NCI-H510A treated with DMSO at 0.1 percent for 48 hours (cell line): ENCODE data around the gene DDX51.

Experiments used
- DNase-seq: peaks from one replicate; lab custom pipeline; 2025; lab: John Stamatoyannopoulos, UW

DDX51 gene, protein sequence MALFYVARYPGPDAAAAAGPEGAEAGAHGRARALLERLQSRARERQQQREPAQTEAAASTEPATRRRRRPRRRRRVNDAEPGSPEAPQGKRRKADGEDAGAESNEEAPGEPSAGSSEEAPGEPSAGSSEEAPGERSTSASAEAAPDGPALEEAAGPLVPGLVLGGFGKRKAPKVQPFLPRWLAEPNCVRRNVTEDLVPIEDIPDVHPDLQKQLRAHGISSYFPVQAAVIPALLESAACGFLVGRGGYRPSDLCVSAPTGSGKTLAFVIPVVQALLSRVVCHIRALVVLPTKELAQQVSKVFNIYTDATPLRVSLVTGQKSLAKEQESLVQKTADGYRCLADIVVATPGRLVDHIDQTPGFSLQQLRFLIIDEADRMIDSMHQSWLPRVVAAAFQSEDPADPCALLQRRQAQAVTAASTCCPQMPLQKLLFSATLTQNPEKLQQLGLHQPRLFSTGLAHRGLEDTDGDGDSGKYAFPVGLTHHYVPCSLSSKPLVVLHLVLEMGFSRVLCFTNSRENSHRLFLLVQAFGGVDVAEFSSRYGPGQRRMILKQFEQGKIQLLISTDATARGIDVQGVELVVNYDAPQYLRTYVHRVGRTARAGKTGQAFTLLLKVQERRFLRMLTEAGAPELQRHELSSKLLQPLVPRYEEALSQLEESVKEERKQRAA

DNA sequence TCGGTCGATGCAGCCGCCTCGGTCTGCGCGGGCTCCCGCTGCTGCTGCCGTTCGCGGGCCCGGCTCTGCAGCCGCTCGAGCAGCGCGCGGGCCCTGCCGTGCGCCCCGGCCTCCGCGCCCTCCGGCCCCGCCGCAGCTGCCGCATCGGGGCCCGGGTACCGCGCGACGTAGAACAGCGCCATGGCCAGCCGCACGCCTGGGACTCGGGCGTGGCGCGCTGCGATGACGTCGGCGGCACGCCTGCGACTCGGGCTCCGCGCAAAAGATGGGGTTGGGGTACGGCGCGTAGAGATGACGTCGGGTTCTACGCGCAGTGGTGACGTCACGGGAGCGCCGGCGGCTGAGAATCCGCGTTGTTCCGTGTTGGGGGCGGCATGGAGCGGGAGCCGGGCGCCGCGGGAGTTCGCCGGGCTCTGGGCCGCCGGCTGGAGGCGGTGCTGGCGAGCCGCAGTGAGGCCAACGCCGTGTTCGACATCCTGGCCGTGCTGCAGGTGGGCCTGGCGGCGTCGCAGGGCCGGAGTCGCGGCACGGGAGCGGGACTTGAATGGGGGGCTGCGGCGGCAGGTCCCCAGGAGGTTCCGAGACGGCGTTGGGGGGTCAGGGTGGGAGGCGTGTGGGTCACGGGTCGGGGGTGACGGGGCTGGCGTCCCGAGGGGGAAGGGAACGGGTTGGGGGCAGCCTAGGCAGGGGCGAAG is at the start of gene DDX51, which contains the start of gene NOC4L:
DDX51 (minus strand) TSS at position 205 of the 695 bp plus-strand sequence; CDS start at position 182, 23 bp downstream.
NOC4L (plus strand) TSS at position 343 of the 695 bp plus-strand sequence; CDS start at position 375, 32 bp downstream.
- peak; percentile 90 for DNase-seq

DNA sequence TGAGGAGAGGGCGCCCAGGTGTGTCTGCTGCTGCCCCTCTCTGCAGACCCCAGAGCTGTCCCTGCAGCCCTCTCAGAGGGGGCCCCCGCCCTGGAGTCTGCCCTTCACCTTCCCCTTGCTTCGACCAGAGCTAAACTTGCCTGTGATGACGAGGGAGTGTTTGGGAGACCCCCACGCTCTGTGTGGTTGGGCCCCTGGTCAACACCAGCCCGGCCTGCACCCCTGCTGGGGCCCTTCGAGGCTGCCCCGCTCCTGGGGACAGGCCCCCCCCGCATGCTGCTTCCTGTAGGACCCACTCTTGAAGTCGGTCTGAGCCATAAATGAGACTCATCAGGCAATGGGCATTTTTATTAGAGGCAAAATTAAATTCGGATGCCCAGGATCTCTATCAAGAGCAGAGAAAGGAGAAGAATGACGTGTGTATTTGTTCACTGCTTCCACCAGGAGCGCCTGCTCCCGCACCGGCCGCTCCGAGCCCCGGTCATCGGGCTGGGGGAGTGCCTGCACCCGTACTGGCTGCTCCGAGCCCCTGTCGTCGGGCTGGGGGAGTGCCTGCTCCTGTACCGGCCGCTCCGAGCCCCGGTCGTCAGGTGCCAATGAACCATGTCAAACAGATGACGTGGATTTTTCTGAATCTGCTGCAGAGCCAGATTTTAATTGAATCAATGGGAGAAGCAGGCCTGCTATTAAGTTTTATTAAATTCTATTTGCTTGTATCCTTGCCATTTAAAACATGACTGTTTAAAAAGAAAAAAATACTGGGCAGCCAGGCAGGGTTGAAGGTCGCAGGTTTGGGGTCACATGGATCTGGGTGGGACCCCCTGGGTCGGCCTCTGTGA is 47.8 kb upstream of the DDX51 start:
- no peak for DNase-seq

GRCh38 chr12:132190834-132191500 is 46.8 kb upstream of the DDX51 start:
- DNase-seq: no peak

DNA sequence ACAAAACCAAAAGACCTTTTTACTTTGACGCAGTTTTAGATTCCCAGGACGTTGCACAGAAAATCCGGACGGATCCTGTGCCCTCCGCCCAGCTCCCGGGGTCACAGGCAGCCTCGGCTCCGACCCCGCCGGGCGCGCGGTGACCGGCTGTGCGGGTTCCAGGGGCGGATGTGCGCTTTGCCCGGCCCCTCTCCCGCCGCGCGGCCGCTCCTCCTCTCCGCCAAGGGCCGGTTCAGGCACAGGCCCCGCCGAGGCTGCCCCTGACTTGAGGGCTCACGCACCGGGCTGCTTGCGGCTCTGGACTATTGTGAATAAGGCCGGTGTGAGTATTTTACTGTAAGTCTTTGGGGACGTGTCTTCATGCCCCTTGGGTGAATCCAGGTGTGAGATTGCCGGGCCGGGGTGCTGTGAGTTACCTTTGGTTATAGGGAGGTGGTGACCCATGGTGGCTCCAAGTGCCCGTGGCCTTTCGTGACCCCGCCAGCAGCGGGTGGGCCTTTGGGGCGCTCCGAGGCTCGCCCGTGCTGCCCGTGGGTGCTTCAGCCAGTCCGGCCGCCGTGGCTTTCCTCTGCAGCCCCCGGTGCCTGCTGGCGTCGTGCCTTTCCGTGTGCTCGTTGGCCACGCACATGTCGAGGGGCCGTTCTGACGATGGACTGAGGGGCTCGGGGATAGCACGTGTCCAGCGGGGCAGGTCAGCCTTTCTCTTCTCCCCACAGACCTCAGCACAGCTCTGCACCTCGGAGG is 46.1 kb upstream of the DDX51 start:
- DNase-seq: no peak

GRCh38 chr12:132189378-132190011 is 45.4 kb upstream of the DDX51 start:
- DNase-seq: no peak

GRCh38 chr12:132188916-132189325 is 44.8 kb upstream of the DDX51 start:
- DNase-seq: no peak

- DNase-seq: no peak
These were observed 44.4 kb upstream of the DDX51 start for GRCh38 chr12:132188451-132188901.

DNA sequence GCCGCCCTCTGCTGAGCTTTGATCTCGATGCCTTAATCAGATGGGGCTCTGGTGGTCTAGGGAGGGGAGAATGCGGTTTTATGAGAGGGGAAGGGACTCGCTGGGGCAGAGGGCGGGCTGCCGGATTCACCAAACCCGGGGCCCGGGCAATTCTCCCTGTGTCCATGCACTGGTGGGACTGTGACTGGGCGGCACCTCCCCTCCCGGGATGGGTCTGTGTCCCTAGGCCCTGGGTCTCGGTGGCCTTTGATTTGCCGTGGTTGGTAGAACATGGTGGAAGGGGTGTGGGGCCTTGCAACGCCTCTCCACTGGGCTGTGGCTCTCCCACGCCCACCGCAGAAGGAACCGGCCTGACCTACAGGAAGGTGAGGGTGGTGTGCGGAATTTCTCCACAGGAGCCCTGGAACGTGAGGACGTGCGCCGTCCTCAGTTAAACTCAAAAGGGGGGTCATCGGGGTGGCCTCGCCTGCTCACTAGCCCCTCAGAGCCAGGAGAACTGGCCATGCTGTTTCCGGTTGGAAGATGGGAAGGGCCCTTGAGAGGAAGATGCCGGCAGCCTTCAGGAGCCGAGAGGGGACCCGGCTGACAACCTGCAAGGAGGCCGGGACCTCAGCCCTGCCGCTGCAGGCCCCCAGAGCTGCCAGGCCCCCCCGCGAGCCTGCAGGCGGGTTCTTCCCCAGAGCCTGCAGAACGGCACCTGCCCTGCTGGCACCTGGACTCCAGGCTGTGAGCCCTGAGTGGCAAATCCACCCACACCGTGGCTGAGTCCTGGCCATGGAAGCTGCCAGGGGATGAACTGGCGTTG is 43.7 kb upstream of the DDX51 start:
- DNase-seq: no peak

DNA sequence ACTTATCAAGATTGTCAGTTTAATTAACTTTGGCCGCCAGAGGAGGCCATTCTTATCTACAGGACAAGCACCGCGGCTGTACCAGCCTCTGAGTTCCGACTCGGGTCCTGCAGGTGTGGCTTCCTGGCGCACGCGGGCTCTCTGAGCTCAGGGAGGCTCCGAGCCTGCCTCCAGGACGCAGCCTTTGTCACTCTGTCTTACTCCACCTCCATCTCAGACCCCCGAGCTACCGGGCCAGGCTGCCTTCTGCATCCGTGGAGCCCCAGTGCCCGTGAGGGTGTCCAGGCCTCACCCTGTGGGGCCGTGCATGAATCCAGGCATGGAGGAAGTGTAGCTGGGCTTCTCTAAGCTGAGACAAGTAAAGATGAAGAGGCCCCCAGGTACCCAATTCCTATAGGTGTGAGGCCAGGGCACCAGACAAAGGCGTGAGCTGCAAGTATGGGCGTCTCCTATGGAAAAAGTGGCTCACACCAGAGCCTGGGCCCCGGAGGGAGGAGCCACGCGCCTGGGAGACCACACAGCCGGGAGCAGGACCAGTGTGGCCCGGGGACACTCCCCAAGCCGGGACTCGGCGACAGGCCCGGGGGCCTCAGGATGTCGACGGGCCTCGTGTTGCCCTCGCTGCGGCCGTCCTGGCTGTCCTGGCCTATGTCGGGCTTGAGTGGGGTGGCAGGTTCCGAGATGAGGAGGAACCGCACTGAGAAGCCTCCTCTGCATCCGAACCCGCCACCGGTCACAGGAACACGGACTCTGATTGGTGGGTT is 42.9 kb upstream of the DDX51 start:
- DNase-seq: no peak

DNA sequence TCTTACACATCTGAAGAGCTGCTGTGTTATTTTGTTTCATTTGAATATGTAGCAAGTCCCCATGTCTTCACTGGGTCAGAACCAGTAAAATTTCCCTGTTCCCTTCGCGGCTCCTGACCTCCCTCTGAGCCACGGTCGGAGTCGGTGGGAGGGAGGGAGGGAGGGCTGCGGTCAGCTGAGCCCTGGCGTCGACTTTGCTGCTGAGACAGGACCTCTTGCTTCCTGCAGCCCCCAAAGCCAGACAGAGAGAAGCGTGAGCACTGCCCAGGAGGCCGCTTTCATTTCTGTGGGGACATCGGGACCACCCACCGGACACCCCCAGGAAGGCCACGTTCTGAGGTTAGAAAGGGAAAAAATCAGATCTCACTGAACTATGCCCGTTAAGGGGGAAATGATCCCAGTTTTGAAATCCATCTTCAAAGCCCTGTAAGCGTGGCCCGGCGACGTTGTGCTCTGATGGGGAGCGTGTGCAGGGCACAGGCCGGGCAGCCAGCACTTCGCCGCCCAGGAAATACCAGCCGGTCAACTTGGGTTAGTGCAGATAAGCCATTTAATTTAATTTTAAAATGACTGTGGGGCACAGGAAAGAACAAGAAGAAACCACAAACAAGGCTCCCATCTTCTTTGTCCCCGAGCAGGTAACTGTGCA is 42.2 kb upstream of the DDX51 start:
- DNase-seq: no peak

DNA sequence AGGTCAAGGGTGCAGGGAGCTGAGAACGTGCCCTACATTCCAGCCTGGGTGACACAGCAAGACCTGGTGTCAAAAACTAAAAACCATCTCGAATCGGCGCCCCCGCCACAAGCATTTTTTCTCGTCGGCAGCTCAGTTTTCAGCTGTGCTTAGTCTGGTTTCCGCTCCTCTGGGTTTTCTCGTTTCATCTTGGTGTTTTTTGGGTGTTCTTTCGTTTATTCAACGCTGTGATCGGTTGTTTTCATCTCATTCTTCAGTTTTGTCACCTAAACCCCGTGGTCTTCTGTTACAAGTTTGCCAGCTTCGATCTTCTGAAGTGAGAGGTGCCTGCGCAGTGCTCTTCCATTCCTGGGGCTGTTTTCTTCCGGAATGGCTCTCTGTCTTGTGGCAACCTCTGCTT is 41.6 kb upstream of the DDX51 start:
- DNase-seq: no peak

- DNase-seq: no peak
These were observed 38.7 kb upstream of the DDX51 start for GRCh38 chr12:132182711-132183365.

DNA sequence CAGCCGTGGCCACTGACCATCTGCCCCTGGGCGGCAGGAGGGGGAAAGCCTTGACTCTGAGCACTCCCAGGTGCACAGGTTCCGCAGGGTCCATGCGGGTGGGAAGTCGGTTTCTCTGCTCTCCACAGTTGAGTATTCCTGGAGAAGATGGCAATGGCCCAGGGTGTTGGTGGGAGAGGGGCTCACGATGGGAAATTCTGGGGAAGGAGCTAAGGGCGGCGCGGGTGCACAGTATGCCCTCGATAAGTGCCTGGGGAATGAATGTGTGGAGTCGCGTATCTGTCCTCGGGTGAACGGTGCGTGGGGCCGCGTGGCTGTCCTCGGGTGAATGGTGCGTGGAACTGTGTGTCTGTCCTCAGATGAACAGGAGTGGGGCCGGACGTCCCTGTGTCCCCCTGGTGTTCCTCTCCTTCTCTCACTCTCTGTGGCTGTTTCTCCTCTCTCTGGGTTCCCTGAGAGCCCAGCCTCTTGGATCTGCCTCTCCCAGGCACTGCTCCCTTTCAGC is 38.1 kb upstream of the DDX51 start:
- no peak for DNase-seq

DNA sequence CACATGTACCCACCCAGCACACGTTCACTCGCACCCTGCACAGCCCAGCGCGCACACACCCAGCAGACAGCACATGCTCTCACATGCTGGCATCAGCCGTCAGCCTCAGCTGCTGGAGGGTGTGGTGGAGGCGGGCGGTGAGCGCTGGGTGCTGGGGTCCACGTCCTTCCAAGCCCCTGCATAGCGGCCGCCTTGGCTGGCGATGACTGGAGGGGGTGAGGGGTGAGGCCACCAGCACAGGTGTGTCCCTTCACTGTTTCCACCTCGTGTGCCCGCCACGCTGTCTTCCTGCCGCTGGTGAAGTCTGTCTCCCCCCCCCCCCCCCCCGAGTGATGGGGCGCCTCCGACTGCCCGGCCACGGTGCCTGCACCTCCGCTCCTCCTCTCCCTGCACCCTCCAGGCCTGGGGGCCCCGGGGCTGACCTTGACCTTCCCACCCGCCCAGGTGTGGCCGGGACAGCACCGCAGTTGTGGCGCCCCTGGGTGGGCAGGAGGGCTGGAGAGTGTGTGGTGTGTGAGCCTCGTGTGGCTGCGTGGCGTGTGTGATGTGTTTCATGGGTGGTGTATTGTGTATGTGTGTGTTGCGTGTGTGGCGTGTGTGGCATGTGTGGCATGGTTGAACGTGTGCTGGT is 37.6 kb upstream of the DDX51 start:
- no peak for DNase-seq

- no peak for DNase-seq
These were observed 36.8 kb upstream of the DDX51 start for GRCh38 chr12:132180648-132181546.
